Globus pallidus (tissue), 1 donor: Measurements from ENCODE around the gene HEXA.

ENCODE experiments used
- DNase-seq: peaks from one replicate; pipeline ENCODE4 v3.0.0-alpha.2; 2015; ENCODE audit warnings: low spot score

HEXA gene

GRCh38 chr15:72375501-72375845 lies 341 bp downstream of the HEXA start:
- DNase-seq = no peak

GRCh38 chr15:72372361-72372760 lies 3.5 kb downstream of the HEXA start:
- DNase-seq = no peak

GRCh38 chr15:72369964-72370363 lies 5.8 kb downstream of the HEXA start:
- DNase-seq = no peak

- peak; percentile 26 for DNase-seq
These were observed 6.9 kb downstream of the HEXA start for GRCh38 chr15:72368899-72369298.

- no peak for DNase-seq
These were observed 7.5 kb downstream of the HEXA start for GRCh38 chr15:72368325-72368724.

GRCh38 chr15:72365844-72366243 lies 10.0 kb downstream of the HEXA start:
- DNase-seq = peak; percentile 31

GRCh38 chr15:72361176-72361575 lies 14.6 kb downstream of the HEXA start:
- DNase-seq = no peak

GRCh38 chr15:72358650-72359171 lies 17.1 kb downstream of the HEXA start:
- no peak for DNase-seq

GRCh38 chr15:72358121-72358520 lies 17.7 kb downstream of the HEXA start:
- no peak for DNase-seq

- no peak for DNase-seq
These were observed 21.3 kb downstream of the HEXA start for GRCh38 chr15:72354496-72354895.

- DNase-seq = no peak
These were observed 22.5 kb downstream of the HEXA start for GRCh38 chr15:72353266-72353665.

- DNase-seq = no peak
These were observed 30.0 kb downstream of the HEXA start for GRCh38 chr15:72345806-72346205.

GRCh38 chr15:72345280-72345679 lies 30.5 kb downstream of the HEXA start:
- DNase-seq = no peak

- no peak for DNase-seq
These were observed 31.2 kb downstream of the HEXA start for GRCh38 chr15:72344602-72345001.

GRCh38 chr15:72342385-72342784 lies 33.4 kb downstream of the HEXA start:
- no peak for DNase-seq

GRCh38 chr15:72341361-72341760 lies 34.5 kb downstream of the HEXA start:
- no peak for DNase-seq

GRCh38 chr15:72340366-72340765 lies 35.4 kb downstream of the HEXA start:
- no peak for DNase-seq

- peak; percentile 16 for DNase-seq
These were observed 36.0 kb downstream of the HEXA start for GRCh38 chr15:72339777-72340177.

- DNase-seq = no peak
These were observed 37.0 kb downstream of the HEXA start for GRCh38 chr15:72338617-72339321.

GRCh38 chr15:72338148-72338547 lies 37.7 kb downstream of the HEXA start:
- DNase-seq = no peak

- no peak for DNase-seq
These were observed 41.0 kb downstream of the HEXA start for GRCh38 chr15:72334842-72335241.

GRCh38 chr15:72331021-72331420 lies 44.8 kb downstream of the HEXA start:
- DNase-seq = no peak

GRCh38 chr15:72323752-72324151 lies 52.1 kb downstream of the HEXA start:
- DNase-seq = no peak

- peak; percentile 60 for DNase-seq
These were observed 55.7 kb downstream of the HEXA start, which contains the start of gene CELF6 for GRCh38 chr15:72319985-72320671. Gene CELF6, minus strand, starts transcription at chr15:72320157. Its CDS starts 283 bp downstream, at chr15:72319874.
